Kidney (tissue), 14 donors: ENCODE measurements around the gene TMEM134. TPM values are rescaled to one million over a fixed set of nuclear protein-coding genes. Genes with fewer than 3 reads are reported as not detected.

Experiments used
- DNase-seq, 5 donors: peaks; one replicate each; pipeline ENCODE4 v3.0.0-alpha.2; 2013 to 2020
- FAIRE-seq: peaks from 2 replicates; lab custom pipeline; 2012; peaks lifted over from hg19 to GRCh38; lab: Jason Lieb, UNC
- H3K27ac ChIP-seq, 2 donors: one replicate each; pipeline ENCODE4 v1.7.0; 2013; ENCODE audit warnings: low read depth in 2 of 2, low read length in 2 of 2, inconsistent platforms in 1 of 2
- H3K27me3 ChIP-seq: one replicate; pipeline ENCODE4 v1.7.1; 2013; ENCODE audit warnings: low read length, inconsistent platforms; ENCODE audit not compliant: control insufficient read depth, insufficient read depth
- H3K36me3 ChIP-seq, 3 donors: one replicate each; pipeline versions ENCODE4 v1.7.0 to v1.7.1; 2013; ENCODE audit warnings: low read length in 3 of 3, control low read depth in 1 of 3, inconsistent platforms in 1 of 3; ENCODE audit not compliant: insufficient read depth in 3 of 3, control insufficient read depth in 2 of 3
- H3K4me1 ChIP-seq, 3 donors: one replicate each; pipeline versions ENCODE4 v1.7.0 to v1.7.1; 2013; ENCODE audit warnings: low read length in 3 of 3, inconsistent platforms in 1 of 3, low read depth in 1 of 3; ENCODE audit not compliant: control insufficient read depth in 2 of 3, insufficient read depth in 2 of 3
- H3K4me3 ChIP-seq, 3 donors: one replicate each; pipeline versions ENCODE4 v1.7.0 to v1.8.1; 2013; ENCODE audit warnings: low read length in 3 of 3, control low read depth in 1 of 3, inconsistent platforms in 1 of 3
- H3K9ac ChIP-seq, 3 donors: one replicate each; pipeline versions ENCODE4 v1.7.0 to v1.7.1; 2013; ENCODE audit warnings: low read length in 3 of 3, control low read depth in 1 of 3, inconsistent platforms in 1 of 3
- H3K9me3 ChIP-seq, 3 donors: one replicate each; pipeline versions ENCODE4 v1.7.0 to v1.7.1; 2013; ENCODE audit warnings: low read length in 3 of 3, control low read depth in 1 of 3, inconsistent platforms in 1 of 3; ENCODE audit not compliant: control insufficient read depth in 2 of 3, insufficient read depth in 1 of 3
- CTCF ChIP-seq: IDR thresholded peaks from 3 replicates; pipeline ENCODE4 v1.5.1; 2012; ENCODE audit warnings: mild to moderate bottlenecking, moderate library complexity, borderline replicate concordance; ENCODE audit not compliant: insufficient read depth; ENCODE audit errors: extremely low read depth
- intact Hi-C: fragments of 100-400 bp; cut with DNase I; formaldehyde crosslinking; loops from one replicate; pipeline ENCODE4 v1.11.1; 2022
- polyA plus RNA-seq: library from polyadenylated mRNA; stranded (reverse); fragments of 350-450 nt; fragmentation: Illumina TruSeq; extraction: RNeasy Lipid Tissue Mini Kit (QIAGEN cat#74804); gene quantifications from one replicate; pipeline ENCODE4 v1.2.3, GENCODE V29; 2014; ENCODE audit warnings: low read depth, low replicate concordance; ENCODE audit not compliant: insufficient read depth
- total RNA-seq: library from RNA; stranded (reverse); fragmentation: NEBNext Ultra II Directional; extraction: Animal tissue kit (Norgen Biotek cat#: 25700); gene quantifications from one replicate; pipeline ENCODE4 v1.2.1, GENCODE V29; 2021
- donor health status: control.
- donor health status: control.
- donor health status: control.
- donor health status: control.
- donor health status: control.
- donor health status: DM: yes; HTN: yes; CAD: no.
- donor health status: Normal renal cell carcinoma (clear cell type).

TMEM134 gene
- total and polyA plus RNA-seq, 2 donors from 2014 or later, result 65.5 to 127 TPM

- no peaks in the 10 kb centered on the region for H3K9me3 ChIP-seq
- H3K9ac ChIP-seq, result no peak within 1 kb of the TSS
- H3K36me3 ChIP-seq, result no peaks in the 10 kb centered on the region
- intact Hi-C loops, result no loop called here
- peaks cover 0 to 3% (median 2%) of the 10 kb centered on the region in 3 donors for H3K4me1 ChIP-seq
- TF ChIP-seq CTCF, result no peak
- DNase-seq, result peak in 1 of 5 donors; percentile 78
- no peaks in the 10 kb centered on the region for H3K27me3 ChIP-seq
- FAIRE-seq, result no peak
- no peak within 1 kb of the TSS for H3K27ac ChIP-seq
- no peak within 1 kb of the TSS for H3K4me3 ChIP-seq
Observed at GRCh38 chr11:67452141-67452952, 16.7 kb downstream of the TMEM134 start, which contains the start of gene GPR152. Gene GPR152 (minus strand): TSS chr11:67452729. CDS start chr11:67452724, 5 bp downstream.

GRCh38 chr11:67451658-67451976 is 17.4 kb downstream of the TMEM134 start:
- no peaks in the 10 kb centered on the region for H3K27me3 ChIP-seq
- DNase-seq (peak in 1 of 5 donors; percentile 63), FAIRE-seq (no peak)
- H3K9me3 ChIP-seq, result no peaks in the 10 kb centered on the region
- H3K27ac ChIP-seq, result no peak overlapping the region
- peaks cover 0 to 3% (median 2%) of the 10 kb centered on the region in 3 donors for H3K4me1 ChIP-seq
- intact Hi-C loops, result no loop called here
- TF ChIP-seq CTCF, result no peak
- H3K36me3 ChIP-seq, result no peaks in the 10 kb centered on the region
- no peak overlapping the region for H3K9ac ChIP-seq
- no peak overlapping the region for H3K4me3 ChIP-seq

- DNase-seq (peak in 1 of 5 donors; percentile 68), FAIRE-seq (no peak)
- intact Hi-C loops, result no loop called here
- Histone ChIP-seq H3K4me3 (no peak overlapping the region), H3K9me3 (no peaks in the 10 kb centered on the region), H3K27ac (no peak overlapping the region), H3K27me3 (no peaks in the 10 kb centered on the region), H3K36me3 (no peaks in the 10 kb centered on the region), H3K4me1 (peaks cover 0 to 3% (median 2%) of the 10 kb centered on the region in 3 donors), H3K9ac (no peak overlapping the region)
- no peak for TF ChIP-seq CTCF
Observed at GRCh38 chr11:67450796-67451657, 18.0 kb downstream of the TMEM134 start.
